Measurements from ENCODE around the gene ASCL5. TPM values are rescaled to one million over a fixed set of nuclear protein-coding genes. Genes with fewer than 3 reads are reported as not detected.

ASCL5 gene
- total RNA-seq, 1 donor from 2014 or later = not detected

DNA sequence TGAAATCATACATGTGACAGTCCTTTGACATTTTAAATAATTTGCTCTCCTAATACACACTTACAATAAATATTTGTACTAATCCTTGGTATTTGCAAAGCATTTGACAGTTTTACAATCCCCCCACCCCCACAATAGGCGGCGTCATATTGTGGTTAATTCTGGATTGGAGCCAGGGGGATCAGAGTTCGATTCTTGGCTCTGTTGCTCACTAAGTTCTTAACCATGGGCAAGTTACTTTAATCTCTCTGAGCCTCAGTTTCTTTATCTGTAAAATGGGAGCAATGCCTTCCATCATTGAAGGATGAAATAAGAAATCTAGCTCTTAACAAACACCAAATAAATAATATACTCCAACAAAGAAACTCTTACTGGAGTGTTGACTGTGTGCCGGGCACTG lies 38.6 kb downstream of the ASCL5 start:
- no peak overlapping the region for H3K27ac ChIP-seq
- H3K27me3 ChIP-seq = no peaks in the 10 kb centered on the region
- no peak overlapping the region for H3K4me3 ChIP-seq
- H3K36me3 ChIP-seq = no peaks in the 10 kb centered on the region
- intact Hi-C loops (cut with DNase I) = no loop called here
- no peak for TF ChIP-seq POLR2AphosphoS5 (IDR thresholded peaks at IDR 0.05; ENCODE audit: insufficient read depth in 1 of 2, low read depth in 1 of 2)
- H3K9me3 ChIP-seq = no peaks in the 10 kb centered on the region
- no peaks in the 10 kb centered on the region for H3K4me1 ChIP-seq
- DNase-seq (ENCODE audit: extremely low spot score in 2 of 2) = no peak

- no peak for DNase-seq (ENCODE audit: extremely low spot score in 2 of 2)
- intact Hi-C loops (cut with DNase I) = no loop called here
These were observed 40.9 kb downstream of the ASCL5 start for GRCh38 chr1:201085902-201086735.

GRCh38 chr1:201084295-201084694 lies 42.7 kb downstream of the ASCL5 start:
- H3K4me1 ChIP-seq = no peaks in the 10 kb centered on the region
- TF ChIP-seq, protein P1, sequence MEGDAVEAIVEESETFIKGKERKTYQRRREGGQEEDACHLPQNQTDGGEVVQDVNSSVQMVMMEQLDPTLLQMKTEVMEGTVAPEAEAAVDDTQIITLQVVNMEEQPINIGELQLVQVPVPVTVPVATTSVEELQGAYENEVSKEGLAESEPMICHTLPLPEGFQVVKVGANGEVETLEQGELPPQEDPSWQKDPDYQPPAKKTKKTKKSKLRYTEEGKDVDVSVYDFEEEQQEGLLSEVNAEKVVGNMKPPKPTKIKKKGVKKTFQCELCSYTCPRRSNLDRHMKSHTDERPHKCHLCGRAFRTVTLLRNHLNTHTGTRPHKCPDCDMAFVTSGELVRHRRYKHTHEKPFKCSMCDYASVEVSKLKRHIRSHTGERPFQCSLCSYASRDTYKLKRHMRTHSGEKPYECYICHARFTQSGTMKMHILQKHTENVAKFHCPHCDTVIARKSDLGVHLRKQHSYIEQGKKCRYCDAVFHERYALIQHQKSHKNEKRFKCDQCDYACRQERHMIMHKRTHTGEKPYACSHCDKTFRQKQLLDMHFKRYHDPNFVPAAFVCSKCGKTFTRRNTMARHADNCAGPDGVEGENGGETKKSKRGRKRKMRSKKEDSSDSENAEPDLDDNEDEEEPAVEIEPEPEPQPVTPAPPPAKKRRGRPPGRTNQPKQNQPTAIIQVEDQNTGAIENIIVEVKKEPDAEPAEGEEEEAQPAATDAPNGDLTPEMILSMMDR (IDR thresholded peaks at IDR 0.05) = no peak
- TF ChIP-seq POLR2AphosphoS5 (IDR thresholded peaks at IDR 0.05; ENCODE audit: insufficient read depth in 1 of 2, low read depth in 1 of 2) (no peak), POLR2A (IDR thresholded peaks at IDR 0.05) (no peak)
- H3K9me3 ChIP-seq = no peaks in the 10 kb centered on the region
- DNase-seq (ENCODE audit: extremely low spot score in 2 of 2) = no peak
- intact Hi-C loops (cut with DNase I) = no loop called here
- no peaks in the 10 kb centered on the region for H3K27me3 ChIP-seq
- H3K27ac ChIP-seq = no peak overlapping the region
- no peaks in the 10 kb centered on the region for H3K36me3 ChIP-seq
- no peak overlapping the region for H3K4me3 ChIP-seq

More at GRCh38 chr1:201085902-201086735, 40.9 kb downstream of the ASCL5 start:
- Histone ChIP-seq H3K27me3 (no peaks in the 10 kb centered on the region), H3K27ac (no peak overlapping the region), H3K9me3 (no peaks in the 10 kb centered on the region), H3K36me3 (no peaks in the 10 kb centered on the region), H3K4me3 (no peak overlapping the region), H3K4me1 (no peaks in the 10 kb centered on the region)
- TF ChIP-seq, protein P1 (IDR thresholded peaks at IDR 0.05) = peak in 2 of 3 experiments; percentile 21 to 29
- no peak for TF ChIP-seq POLR2A (IDR thresholded peaks at IDR 0.05)

DNA sequence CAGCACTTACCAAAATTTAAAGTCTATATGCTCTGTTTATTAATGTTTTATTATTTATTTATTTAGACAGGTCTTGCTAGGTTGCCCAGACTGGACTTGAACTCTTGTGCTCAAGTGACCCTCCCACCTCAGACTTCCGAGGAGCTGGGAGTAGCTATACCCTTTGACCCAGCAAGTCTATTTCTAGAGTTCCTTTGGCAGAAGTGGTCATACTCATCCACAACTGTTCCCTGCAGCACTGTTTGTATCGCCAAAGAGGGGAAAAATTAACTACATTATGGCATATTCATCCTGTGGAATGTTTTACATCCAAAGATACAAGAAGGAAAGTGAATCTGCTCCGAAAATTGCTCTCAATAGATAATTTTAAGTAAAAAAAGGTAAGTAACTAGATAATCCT lies 43.2 kb downstream of the ASCL5 start:
- H3K36me3 ChIP-seq = no peaks in the 10 kb centered on the region
- no peak for DNase-seq (ENCODE audit: extremely low spot score in 2 of 2)

GRCh38 chr1:201080135-201080534 lies 46.8 kb downstream of the ASCL5 start:
- Histone ChIP-seq H3K4me1 (no peaks in the 10 kb centered on the region), H3K36me3 (no peaks in the 10 kb centered on the region), H3K27me3 (no peaks in the 10 kb centered on the region), H3K9me3 (no peaks in the 10 kb centered on the region), H3K27ac (no peak overlapping the region), H3K4me3 (no peak overlapping the region)
- intact Hi-C loops (cut with DNase I) = no loop called here
- no peak for DNase-seq (ENCODE audit: extremely low spot score in 2 of 2)
- TF ChIP-seq, protein P1 (IDR thresholded peaks at IDR 0.05) = no peak
- TF ChIP-seq POLR2A (IDR thresholded peaks at IDR 0.05) (no peak), POLR2AphosphoS5 (IDR thresholded peaks at IDR 0.05; ENCODE audit: insufficient read depth in 1 of 2, low read depth in 1 of 2) (no peak)

More for the DNA sequence above, 43.2 kb downstream of the ASCL5 start:
- H3K4me3 ChIP-seq = no peak overlapping the region
- no peak overlapping the region for H3K27ac ChIP-seq
- H3K27me3 ChIP-seq = no peaks in the 10 kb centered on the region
- H3K4me1 ChIP-seq = no peaks in the 10 kb centered on the region
- intact Hi-C loops (cut with DNase I) = no loop called here
- no peaks in the 10 kb centered on the region for H3K9me3 ChIP-seq
- TF ChIP-seq, protein P1 (IDR thresholded peaks at IDR 0.05) = no peak
- no peak for TF ChIP-seq POLR2AphosphoS5 (IDR thresholded peaks at IDR 0.05; ENCODE audit: insufficient read depth in 1 of 2, low read depth in 1 of 2)
- TF ChIP-seq POLR2A (IDR thresholded peaks at IDR 0.05) = no peak

Measured in vagina (tissue), 2 donors.